ENCODE data around the gene NUP205. TPM values are rescaled to one million over a fixed set of nuclear protein-coding genes. Genes with fewer than 3 reads are reported as not detected.
A peak's percentile ranks its signal among the peaks of the same experiment; 100 is the strongest.

NUP205 gene
- total RNA-seq, 1 experiment from 2014 or later, result 51.0 TPM

DNA sequence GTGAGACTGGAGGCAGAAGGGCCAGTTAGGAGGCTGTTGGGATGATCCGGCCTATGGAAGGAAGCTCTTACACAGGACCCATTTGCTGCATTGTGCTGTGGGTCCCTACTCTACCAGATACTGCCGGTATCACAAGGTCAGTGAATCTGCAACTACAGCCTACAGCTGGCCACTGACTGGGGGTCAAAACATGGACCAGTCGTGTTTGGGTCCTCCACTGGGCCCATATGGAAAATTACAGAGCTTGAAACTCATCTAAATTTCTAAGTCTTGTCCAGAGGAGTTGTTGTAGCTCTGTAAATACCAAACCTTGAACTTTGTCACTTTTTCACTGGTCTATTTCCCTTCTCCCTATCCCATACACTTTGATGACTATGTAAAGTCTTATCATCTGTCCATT, 5.6 kb upstream of the NUP205 start:
- no peak for DNase-seq (ENCODE audit: unreplicated experiment)
- POLR2A ChIA-PET, result interaction anchor here (0.7 kb wide), 1 partner anchor 817 kb away, joined by 3 read pairs; no protein-coding TSS in a partner anchor
- H3K4me3 Mint-ChIP-seq (ENCODE audit: unreplicated experiment), result no peak overlapping the region
- H3K27me3 Mint-ChIP-seq (ENCODE audit: insufficient read depth, unreplicated experiment), result peaks cover 14% of the 10 kb centered on the region
- TF ChIP-seq, protein P1, sequence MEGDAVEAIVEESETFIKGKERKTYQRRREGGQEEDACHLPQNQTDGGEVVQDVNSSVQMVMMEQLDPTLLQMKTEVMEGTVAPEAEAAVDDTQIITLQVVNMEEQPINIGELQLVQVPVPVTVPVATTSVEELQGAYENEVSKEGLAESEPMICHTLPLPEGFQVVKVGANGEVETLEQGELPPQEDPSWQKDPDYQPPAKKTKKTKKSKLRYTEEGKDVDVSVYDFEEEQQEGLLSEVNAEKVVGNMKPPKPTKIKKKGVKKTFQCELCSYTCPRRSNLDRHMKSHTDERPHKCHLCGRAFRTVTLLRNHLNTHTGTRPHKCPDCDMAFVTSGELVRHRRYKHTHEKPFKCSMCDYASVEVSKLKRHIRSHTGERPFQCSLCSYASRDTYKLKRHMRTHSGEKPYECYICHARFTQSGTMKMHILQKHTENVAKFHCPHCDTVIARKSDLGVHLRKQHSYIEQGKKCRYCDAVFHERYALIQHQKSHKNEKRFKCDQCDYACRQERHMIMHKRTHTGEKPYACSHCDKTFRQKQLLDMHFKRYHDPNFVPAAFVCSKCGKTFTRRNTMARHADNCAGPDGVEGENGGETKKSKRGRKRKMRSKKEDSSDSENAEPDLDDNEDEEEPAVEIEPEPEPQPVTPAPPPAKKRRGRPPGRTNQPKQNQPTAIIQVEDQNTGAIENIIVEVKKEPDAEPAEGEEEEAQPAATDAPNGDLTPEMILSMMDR (IDR thresholded peaks at IDR 0.05; ENCODE audit: unreplicated experiment), result no peak
- H3K36me3 Mint-ChIP-seq (ENCODE audit: insufficient read depth, unreplicated experiment), result peaks cover 6% of the 10 kb centered on the region
- no peak overlapping the region for H3K27ac Mint-ChIP-seq (ENCODE audit: low read depth, unreplicated experiment)
- no peaks in the 10 kb centered on the region for H3K9me3 Mint-ChIP-seq (ENCODE audit: unreplicated experiment)
- intact Hi-C loops (cut with micrococcal nuclease), result no loop called here
- no peaks in the 10 kb centered on the region for H3K4me1 Mint-ChIP-seq (ENCODE audit: insufficient read depth, unreplicated experiment)
- BruUV-seq (replicated peaks), result no TSS peak
- CTCF ChIA-PET, result interaction anchor here (0.7 to 1.8 kb wide), 5 partner anchors 25 to 278 kb away, joined by 3 to 7 read pairs (median 4); no protein-coding TSS in a partner anchor

DNA sequence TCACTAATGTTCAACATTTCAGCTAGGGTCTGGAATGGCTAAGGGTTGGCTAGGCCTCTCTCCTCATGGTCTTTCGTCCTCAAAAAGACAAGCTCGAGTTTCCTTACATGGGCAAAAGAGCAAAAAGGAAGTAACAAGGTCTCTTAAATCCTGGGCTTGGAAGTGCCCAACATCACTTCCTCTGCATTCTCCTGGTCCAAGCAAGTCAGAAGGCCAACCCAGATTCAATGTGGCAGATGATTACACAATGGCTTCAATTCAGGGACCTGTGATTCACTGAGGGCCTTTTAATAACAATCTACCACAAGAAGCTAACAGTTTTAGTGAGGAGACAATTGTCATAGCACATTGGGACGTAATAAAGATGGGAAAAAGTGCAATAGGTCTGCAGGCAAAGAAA, 4.4 kb upstream of the NUP205 start:
- TF ChIP-seq, protein P1 (IDR thresholded peaks at IDR 0.05; ENCODE audit: unreplicated experiment), result no peak
- peaks cover 3% of the 10 kb centered on the region for H3K27me3 Mint-ChIP-seq (ENCODE audit: insufficient read depth, unreplicated experiment)
- intact Hi-C loops (cut with micrococcal nuclease), result no loop called here
- ChIA-PET POLR2A (interaction anchor here (1.4 kb wide), 1 partner anchor 48 kb away, joined by 5 read pairs; no protein-coding TSS in a partner anchor), CTCF (interaction anchor here (0.7 to 1.8 kb wide), 3 partner anchors 11 to 279 kb away, joined by 4 to 7 read pairs (median 6); no protein-coding TSS in a partner anchor)
- H3K4me3 Mint-ChIP-seq (ENCODE audit: unreplicated experiment), result no peak overlapping the region
- H3K27ac Mint-ChIP-seq (ENCODE audit: low read depth, unreplicated experiment), result no peak overlapping the region
- peaks cover under 1% of the 10 kb centered on the region for H3K36me3 Mint-ChIP-seq (ENCODE audit: insufficient read depth, unreplicated experiment)
- BruUV-seq (replicated peaks), result no TSS peak
- H3K9me3 Mint-ChIP-seq (ENCODE audit: unreplicated experiment), result no peaks in the 10 kb centered on the region
- no peaks in the 10 kb centered on the region for H3K4me1 Mint-ChIP-seq (ENCODE audit: insufficient read depth, unreplicated experiment)
- DNase-seq (ENCODE audit: unreplicated experiment), result no peak

DNA sequence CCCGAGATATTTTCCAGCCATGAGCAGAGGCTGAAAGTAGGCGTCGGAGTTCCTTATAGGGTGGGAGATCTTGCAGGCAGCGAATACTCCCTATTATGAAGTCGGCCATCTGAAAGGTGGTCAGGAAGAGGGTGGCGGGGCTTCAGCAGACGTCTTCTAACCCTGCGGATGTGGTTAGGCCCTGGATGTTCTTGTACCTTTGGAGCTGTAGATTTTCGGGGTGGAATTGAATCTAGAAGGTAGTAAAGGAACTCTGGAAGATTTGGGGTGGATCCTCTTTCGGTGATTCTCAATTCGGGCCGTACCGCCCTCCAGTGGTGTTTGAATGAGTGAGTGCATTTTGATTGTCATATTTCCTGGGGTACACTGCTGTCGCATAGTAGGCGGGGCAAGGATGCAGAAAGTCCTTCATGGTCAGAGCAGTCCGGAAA, 635 bp downstream of the NUP205 start:
- TF ChIP-seq, protein P1 (IDR thresholded peaks at IDR 0.05; ENCODE audit: unreplicated experiment), result peak; percentile 41
- H3K9me3 Mint-ChIP-seq (ENCODE audit: unreplicated experiment), result no peaks in the 10 kb centered on the region
- POLR2A ChIA-PET, result interaction anchor here (0.6 to 1.7 kb wide), 12 partner anchors 11 to 279 kb away, joined by 3 to 6 read pairs (median 4); no protein-coding TSS in a partner anchor
- CTCF ChIA-PET, result interaction anchor here (0.6 to 1.9 kb wide), 15 partner anchors 8 to 339 kb away, joined by 3 to 17 read pairs (median 4); no protein-coding TSS in a partner anchor
- H3K36me3 Mint-ChIP-seq (ENCODE audit: insufficient read depth, unreplicated experiment), result no peaks in the 10 kb centered on the region
- intact Hi-C loops (cut with micrococcal nuclease), result loop anchor here (1.0 kb wide), 4 partner anchors 46 to 277 kb away; no protein-coding TSS in a partner anchor
- H3K27ac Mint-ChIP-seq (ENCODE audit: low read depth, unreplicated experiment), result no peak overlapping the region
- H3K4me3 Mint-ChIP-seq (ENCODE audit: unreplicated experiment), result no peak overlapping the region
- peak; percentile 85 for DNase-seq (ENCODE audit: unreplicated experiment)
- H3K4me1 Mint-ChIP-seq (ENCODE audit: insufficient read depth, unreplicated experiment), result peaks cover 9% of the 10 kb centered on the region
- no TSS peak for BruUV-seq (replicated peaks)
- H3K27me3 Mint-ChIP-seq (ENCODE audit: insufficient read depth, unreplicated experiment), result no peaks in the 10 kb centered on the region

DNA sequence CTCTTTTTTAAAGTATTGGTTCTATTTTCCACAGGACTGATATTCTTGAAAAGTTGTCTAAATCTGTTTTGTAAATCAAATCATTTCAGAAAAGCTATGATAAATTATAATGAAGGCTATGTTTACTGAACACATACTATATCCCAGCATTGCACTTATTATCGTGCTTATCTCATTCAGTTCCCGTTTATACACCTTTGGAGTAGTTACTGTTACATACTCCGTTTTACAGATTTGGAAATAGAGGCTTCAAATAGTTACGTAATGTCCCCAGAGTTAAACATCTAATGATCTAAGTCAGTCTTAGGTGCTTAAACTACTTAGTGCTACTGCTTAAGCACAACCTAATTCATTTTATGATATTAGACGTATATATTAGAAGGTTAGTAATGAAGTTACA, 1.2 kb downstream of the NUP205 start:
- TF ChIP-seq, protein P1 (IDR thresholded peaks at IDR 0.05; ENCODE audit: unreplicated experiment), result no peak
- Mint-ChIP-seq H3K4me1 (ENCODE audit: insufficient read depth, unreplicated experiment) (peaks cover 9% of the 10 kb centered on the region), H3K9me3 (ENCODE audit: unreplicated experiment) (no peaks in the 10 kb centered on the region), H3K36me3 (ENCODE audit: insufficient read depth, unreplicated experiment) (no peaks in the 10 kb centered on the region), H3K27me3 (ENCODE audit: insufficient read depth, unreplicated experiment) (no peaks in the 10 kb centered on the region), H3K27ac (ENCODE audit: low read depth, unreplicated experiment) (no peak overlapping the region), H3K4me3 (ENCODE audit: unreplicated experiment) (no peak overlapping the region)
- BruUV-seq (replicated peaks), result TSS peak; percentile 66
- DNase-seq (ENCODE audit: unreplicated experiment), result no peak
- intact Hi-C loops (cut with micrococcal nuclease), result loop anchor here (1.0 kb wide), 4 partner anchors 47 to 278 kb away; no protein-coding TSS in a partner anchor
- CTCF ChIA-PET, result interaction anchor here (0.6 to 1.9 kb wide), 15 partner anchors 11 to 340 kb away, joined by 3 to 17 read pairs (median 4); no protein-coding TSS in a partner anchor
- POLR2A ChIA-PET, result interaction anchor here (0.6 to 1.7 kb wide), 9 partner anchors 11 to 279 kb away, joined by 3 to 6 read pairs (median 4); no protein-coding TSS in a partner anchor
